Bronchial epithelial cell (primary cell): Measurements from ENCODE around the gene OPTN. TPM values are rescaled to one million over a fixed set of nuclear protein-coding genes. Genes with fewer than 3 reads are reported as not detected.

Experiments used
- total RNA-seq: library from RNA; depleted of rRNA; stranded (reverse); fragments of >200 nt; gene quantifications from 2 replicates; pipeline ENCODE4 v1.2.1, GENCODE V29; 2014

The OPTN gene
- total RNA-seq, 1 donor from 2014 or later: 57.1 TPM

Other genes starting within 250 kb of the OPTN start
- 1.8 and 3.7 TPM in 2 replicates for gene CCDC3, start 98.5 kb upstream of the OPTN start, total RNA-seq
- under 0.01 and 0.38 TPM in 2 replicates for gene MCM10, start 61.4 kb downstream of the OPTN start, total RNA-seq
- not detected in 2 replicates for gene UCMA, start 134.2 kb downstream of the OPTN start, total RNA-seq
- 5.3 and 10.9 TPM in 2 replicates for gene PHYH, start 199.9 kb downstream of the OPTN start, total RNA-seq
- 18.7 and 22.9 TPM in 2 replicates for gene SEPHS1, start 248.1 kb downstream of the OPTN start, total RNA-seq